GM12892 (cell line): ENCODE measurements around the gene GPC5.

Experiments
- POLR2A ChIP-seq: IDR thresholded peaks from 2 replicates; pipeline ENCODE4 v1.6.1; 2011; ENCODE audit warnings: low read depth, low read length, control low read depth
- POLR2AphosphoS5 ChIP-seq: IDR thresholded peaks from 2 replicates; pipeline ENCODE4 v1.6.1; 2011; ENCODE audit warnings: low read depth, low read length, control low read depth
- TAF1 ChIP-seq: IDR thresholded peaks from 2 replicates; pipeline ENCODE4 v1.6.1; 2011; ENCODE audit warnings: low read depth, mild to moderate bottlenecking, control low read depth, low read length, borderline replicate concordance

DNA sequence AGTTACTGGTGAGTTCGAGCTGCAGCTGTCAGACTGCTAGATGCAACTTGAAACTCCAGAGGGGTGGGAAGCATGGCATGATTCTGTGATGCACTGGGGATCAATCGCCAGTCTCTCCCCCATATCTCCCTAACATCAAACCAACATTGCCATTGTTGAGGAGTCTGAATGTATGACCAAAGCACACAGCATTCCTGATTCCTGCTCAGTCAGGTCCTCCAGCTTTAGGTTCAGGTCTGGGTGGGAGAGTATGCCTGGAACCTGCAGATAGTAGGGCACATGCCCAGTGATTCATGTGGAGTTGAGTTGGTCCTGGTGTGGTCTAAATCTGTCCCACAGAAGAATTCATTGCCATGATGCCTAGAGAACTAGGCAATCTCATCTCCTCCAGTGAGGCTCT is 269.1 kb downstream of the GPC5 start:
- TF ChIP-seq TAF1, result no peak
- TF ChIP-seq POLR2A, result no peak
- no peak for TF ChIP-seq POLR2AphosphoS5
